ENCODE data around the gene KLHDC7B. TPM values are rescaled to one million over a fixed set of nuclear protein-coding genes. Genes with fewer than 3 reads are reported as not detected.
A peak's percentile ranks its signal among the peaks of the same experiment; 100 is the strongest.

KLHDC7B gene
- total and polyA plus RNA-seq, 2 of the 13 experiments (the other 11 are each of a cell fraction or from before 2014, with no cell fraction given): 0.11 TPM; not detected in 1

GRCh38 chr22:50581950-50582492 is 36.3 kb downstream of the KLHDC7B start (continued):
- TF ChIP-seq ZNF430 (CRISPR knock-in tag; IDR thresholded peaks at IDR 0.05): 0 out of 2 replicates have a peak, but pooled peaks have one; percentile 19
- TF ChIP-seq YEATS2 (CRISPR knock-in tag; IDR thresholded peaks at IDR 0.05; ENCODE audit: borderline replicate concordance): no peak
- no peak for TF ChIP-seq MLLT10 (CRISPR knock-in tag; IDR thresholded peaks at IDR 0.05)
- TF ChIP-seq ZBTB40 (IDR thresholded peaks at IDR 0.05): no peak
- TF ChIP-seq ZBTB40 (CRISPR knock-in tag; IDR thresholded peaks at IDR 0.05): no peak
- TF ChIP-seq ZNF121 (CRISPR knock-in tag; IDR thresholded peaks at IDR 0.05): peak; percentile 96
- TF ChIP-seq SNAPC4 (CRISPR knock-in tag; IDR thresholded peaks at IDR 0.05): 0 out of 2 replicates have a peak, but pooled peaks have one; percentile 44
- no peak for TF ChIP-seq ZNF18 (CRISPR knock-in tag; IDR thresholded peaks at IDR 0.05; ENCODE audit: insufficient replicate concordance)
- TF ChIP-seq SALL2 (CRISPR knock-in tag; IDR thresholded peaks at IDR 0.05): no peak
- TF ChIP-seq TAF1 (CRISPR knock-in tag; IDR thresholded peaks at IDR 0.05): no peak
- TF ChIP-seq ZFP91 (CRISPR knock-in tag; IDR thresholded peaks at IDR 0.05; ENCODE audit: borderline replicate concordance): 0 out of 2 replicates have a peak, but pooled peaks have one; percentile 5
- TF ChIP-seq NKX3-1 (CRISPR knock-in tag; IDR thresholded peaks at IDR 0.05): no peak
